AG10803 (cell line): ENCODE results near the gene PPP3R1.

Source experiments
- DNase-seq: peaks from one replicate; pipeline ENCODE4 v3.0.0; 2010; ENCODE audit warnings: low read depth
- H3K4me3 ChIP-seq: 2 replicates; pipeline ENCODE4 v1.5.1; 2011; ENCODE audit warnings: mild to moderate bottlenecking, low read length, control low read depth
- TF ChIP-seq, protein P1 (sequence below): conservative IDR thresholded peaks from 2 replicates; pipeline ENCODE4 v1.5.1; 2011; ENCODE audit warnings: mild to moderate bottlenecking, low read length, control low read depth, inconsistent platforms

The PPP3R1 gene

DNA sequence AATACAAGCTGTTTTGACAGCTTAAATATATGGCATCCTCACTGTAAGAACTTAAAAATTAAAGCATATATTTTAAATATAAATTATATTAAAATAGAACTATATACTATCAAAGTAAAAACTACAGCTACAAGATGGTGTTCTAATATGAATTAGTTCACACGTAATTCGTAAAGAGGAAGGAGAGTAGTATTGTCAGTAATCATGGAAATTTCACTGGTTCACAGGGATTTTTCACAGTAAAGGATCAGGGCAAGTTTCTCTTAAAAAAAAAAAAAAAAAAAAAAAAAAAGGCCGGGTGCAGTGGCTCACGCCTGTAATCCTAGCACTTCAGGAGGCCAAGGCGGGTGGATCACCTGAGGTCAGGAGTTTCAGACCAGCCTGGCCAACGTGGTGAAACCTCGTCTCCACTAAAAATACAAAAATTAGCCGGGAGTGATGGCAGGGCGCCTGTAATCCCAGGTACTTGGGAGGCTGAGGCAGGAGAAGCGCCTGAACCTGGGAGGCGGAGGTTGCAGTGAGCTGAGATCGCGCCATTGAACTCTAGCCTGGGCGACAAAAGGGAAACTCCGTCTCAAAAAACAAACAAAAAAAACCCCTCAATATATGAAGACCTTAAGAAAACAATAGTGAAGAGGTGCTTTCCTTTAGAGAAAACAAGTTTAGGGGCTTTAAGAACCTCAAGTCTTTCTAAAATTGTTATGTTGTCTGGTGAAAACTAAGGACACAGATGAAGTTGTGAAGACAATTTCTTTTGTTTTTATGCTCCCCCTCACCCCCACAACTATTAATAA lies 62.1 kb downstream of the PPP3R1 start:
- TF ChIP-seq, protein P1, sequence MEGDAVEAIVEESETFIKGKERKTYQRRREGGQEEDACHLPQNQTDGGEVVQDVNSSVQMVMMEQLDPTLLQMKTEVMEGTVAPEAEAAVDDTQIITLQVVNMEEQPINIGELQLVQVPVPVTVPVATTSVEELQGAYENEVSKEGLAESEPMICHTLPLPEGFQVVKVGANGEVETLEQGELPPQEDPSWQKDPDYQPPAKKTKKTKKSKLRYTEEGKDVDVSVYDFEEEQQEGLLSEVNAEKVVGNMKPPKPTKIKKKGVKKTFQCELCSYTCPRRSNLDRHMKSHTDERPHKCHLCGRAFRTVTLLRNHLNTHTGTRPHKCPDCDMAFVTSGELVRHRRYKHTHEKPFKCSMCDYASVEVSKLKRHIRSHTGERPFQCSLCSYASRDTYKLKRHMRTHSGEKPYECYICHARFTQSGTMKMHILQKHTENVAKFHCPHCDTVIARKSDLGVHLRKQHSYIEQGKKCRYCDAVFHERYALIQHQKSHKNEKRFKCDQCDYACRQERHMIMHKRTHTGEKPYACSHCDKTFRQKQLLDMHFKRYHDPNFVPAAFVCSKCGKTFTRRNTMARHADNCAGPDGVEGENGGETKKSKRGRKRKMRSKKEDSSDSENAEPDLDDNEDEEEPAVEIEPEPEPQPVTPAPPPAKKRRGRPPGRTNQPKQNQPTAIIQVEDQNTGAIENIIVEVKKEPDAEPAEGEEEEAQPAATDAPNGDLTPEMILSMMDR, result no peak
- DNase-seq, result no peak
- no peak overlapping the region for H3K4me3 ChIP-seq

DNA sequence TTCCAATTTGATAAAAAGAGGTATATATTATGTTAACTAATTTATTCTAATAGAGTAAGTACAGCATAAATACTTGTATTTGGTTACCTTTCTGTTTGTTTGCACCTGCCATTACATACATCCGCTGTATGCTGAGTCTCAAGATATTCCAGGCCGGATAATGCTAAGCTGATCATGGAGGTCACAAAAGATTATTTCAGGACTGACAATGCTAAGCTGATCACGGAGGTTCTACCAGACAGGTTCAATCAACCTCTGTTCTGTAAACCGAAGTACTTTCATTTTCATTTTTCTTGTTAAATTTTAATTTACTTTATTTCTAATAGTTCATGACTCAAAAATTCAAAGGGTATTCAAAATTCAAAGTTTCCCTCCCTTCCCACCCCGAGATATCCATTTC lies 63.5 kb downstream of the PPP3R1 start:
- no peak overlapping the region for H3K4me3 ChIP-seq

DNA sequence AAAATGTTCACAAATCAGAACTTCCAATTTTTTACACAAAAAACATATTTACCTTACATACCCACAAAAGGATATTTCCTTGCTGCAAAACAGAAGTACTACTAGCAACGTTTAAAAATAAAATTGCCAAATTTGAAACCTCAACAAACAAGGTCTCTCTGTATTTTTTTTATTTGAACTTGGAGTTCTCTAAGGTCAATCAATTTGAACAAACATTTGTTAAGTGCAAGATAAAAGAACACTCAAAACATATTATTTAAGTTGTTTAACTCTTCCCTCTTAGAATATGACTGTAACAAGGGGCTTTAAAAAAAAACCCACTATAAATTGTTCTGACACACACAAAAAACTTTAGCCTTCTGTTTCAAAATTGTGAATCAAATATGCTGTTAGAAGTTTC lies 65.0 kb downstream of the PPP3R1 start:
- DNase-seq, result no peak
- no peak overlapping the region for H3K4me3 ChIP-seq
- TF ChIP-seq, protein P1, result no peak

More for the DNA sequence above, 63.5 kb downstream of the PPP3R1 start:
- TF ChIP-seq, protein P1, result no peak
- no peak for DNase-seq

DNA sequence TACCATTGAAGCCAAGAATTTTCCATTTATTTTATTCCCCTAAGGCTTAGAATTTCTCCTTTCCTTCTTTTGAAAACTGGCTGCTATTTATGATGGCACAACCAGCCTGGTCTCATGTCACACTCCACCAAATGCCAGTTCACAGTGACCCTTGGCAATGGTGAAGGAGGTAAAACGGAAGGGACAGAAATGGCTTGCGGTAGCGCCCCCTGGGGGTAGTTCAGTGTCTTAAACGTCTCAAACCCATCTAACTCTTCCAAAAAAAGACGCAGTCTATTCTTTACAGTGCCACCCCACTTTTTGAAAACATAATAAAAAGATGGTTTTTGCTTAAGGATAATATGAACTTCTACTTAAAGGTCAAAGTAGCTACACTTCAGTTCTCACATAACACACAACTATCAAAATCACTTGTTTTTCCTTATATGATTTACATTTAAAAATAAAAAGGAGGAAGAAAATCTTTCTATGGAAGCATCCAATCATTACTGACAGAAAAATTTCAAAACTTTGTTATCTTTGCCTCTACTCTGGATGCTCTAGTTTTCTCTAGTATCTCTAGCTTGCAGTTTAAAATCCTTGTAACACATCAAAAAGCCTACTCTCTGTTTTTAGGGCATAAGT lies 66.7 kb downstream of the PPP3R1 start:
- H3K4me3 ChIP-seq, result no peak overlapping the region
- TF ChIP-seq, protein P1, result peak; percentile 66
- peak; percentile 22 for DNase-seq

DNA sequence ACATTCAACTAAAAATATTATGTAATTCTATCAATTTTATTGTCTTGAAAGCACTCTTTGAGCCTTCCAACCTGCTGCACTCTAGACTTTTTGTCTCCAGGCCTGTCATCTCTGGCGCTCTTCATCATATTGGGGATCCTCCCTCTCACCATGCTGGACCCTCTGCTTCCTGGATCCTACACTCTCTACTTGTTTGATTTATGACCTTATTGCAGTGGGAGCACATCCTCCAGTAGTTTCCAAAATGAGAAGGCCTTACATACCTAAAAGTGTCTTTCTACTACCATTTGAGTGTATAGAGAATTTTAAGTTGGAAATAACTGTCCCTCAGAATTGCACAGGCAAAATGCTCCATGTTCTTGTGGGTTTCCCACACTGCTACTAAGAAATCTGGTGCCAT lies 69.4 kb downstream of the PPP3R1 start:
- TF ChIP-seq, protein P1, result no peak
- no peak for DNase-seq

DNA sequence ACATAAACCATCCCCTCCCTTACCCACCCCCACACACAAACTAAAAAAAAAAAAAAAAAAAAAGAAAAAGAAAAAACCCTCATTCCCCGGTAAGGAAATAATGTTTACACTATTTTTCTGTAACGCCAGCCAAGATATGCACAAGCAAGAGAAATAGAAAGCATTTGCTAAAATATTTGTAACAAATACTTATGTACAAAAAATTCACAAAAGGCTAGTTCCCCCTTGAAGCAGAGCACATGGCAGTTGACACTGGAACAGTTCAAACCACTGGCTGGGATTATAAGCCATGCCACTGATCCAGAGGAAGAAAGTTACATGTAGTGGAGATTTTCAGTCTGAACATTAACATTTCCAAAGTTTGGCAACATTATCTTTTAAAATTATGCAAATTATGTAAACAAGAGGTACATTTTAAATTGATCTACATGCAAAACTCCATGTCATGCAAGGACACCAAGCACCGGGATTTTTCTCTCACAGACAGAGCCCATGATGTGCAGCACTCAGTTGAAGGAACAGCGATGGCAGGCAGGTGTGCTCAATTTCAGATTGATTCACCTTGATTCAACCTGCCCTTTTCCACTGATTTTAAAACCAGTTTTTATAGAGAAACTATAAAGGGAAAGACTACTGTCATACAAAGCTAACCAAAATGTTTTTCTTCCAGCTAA lies 73.2 kb downstream of the PPP3R1 start:
- TF ChIP-seq, protein P1, result no peak
- no peak for DNase-seq
- no peak overlapping the region for H3K4me3 ChIP-seq

More for the DNA sequence above, 69.4 kb downstream of the PPP3R1 start:
- H3K4me3 ChIP-seq, result no peak overlapping the region
